Keratinocyte (primary cell): ENCODE data around the gene DYNC2I2.

ENCODE experiments used
- EZH2 ChIP-seq: IDR thresholded peaks from one replicate; pipeline ENCODE4 v1.6.1; 2012; ENCODE audit warnings: inconsistent platforms, mild to moderate bottlenecking, low read length, moderate library complexity
- TF ChIP-seq, protein P1 (sequence below), 3 experiments: IDR thresholded peaks in 1 of 3; conservative IDR thresholded peaks in 1 of 3; optimal IDR thresholded peaks in 1 of 3; 2 replicates in 2 of 3; 3 replicates in 1 of 3; pipeline versions ENCODE3 to v1.5.1; 2011; ENCODE audit warnings: low read length in 3 of 3, mild to moderate bottlenecking in 3 of 3, moderate library complexity in 2 of 3, control low read depth in 1 of 3, inconsistent platforms in 1 of 3; ENCODE audit not compliant: insufficient read depth in 2 of 3; ENCODE audit errors: extremely low read depth in 1 of 3

DNA sequence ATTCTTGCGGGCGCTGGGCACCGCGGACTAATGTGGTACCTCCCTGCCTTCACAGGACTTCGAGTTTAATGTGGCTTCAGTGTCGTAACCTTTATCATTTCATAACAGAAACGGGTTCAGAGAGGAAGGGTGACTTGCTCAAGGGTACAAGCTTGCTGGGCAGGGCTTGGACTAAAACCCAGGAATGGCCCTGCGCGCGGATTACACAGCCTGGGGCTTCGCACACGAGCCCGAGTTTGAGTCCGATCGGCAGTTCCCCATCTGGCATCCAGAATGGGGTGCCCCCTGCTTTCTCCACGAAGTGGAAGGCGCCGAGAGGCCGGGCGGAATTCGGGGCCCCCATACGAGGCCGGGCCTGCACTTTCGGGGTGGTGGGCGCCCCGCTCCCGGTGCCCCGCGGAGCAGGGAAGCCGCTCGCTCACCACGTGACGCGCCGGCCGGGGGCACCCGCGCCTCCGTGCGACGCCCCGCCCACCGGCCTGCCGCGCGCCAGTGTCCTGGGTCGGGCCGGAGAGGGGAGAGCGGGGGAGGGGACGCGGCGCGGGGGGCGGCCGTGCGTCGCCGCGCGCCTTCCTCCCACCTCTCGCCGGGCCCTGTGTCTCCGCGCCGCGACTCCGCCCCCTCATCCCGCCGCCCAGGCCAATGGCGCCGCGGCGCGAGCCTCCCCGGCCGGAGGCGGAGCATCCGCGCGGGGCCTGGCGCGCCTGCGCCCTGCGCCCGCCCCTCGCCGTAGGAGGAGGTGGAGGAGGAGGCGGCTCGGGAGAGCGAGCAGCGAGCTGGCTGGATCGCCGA is 32.0 kb upstream of the DYNC2I2 start, which contains the start of gene SET:
- TF ChIP-seq, protein P1, sequence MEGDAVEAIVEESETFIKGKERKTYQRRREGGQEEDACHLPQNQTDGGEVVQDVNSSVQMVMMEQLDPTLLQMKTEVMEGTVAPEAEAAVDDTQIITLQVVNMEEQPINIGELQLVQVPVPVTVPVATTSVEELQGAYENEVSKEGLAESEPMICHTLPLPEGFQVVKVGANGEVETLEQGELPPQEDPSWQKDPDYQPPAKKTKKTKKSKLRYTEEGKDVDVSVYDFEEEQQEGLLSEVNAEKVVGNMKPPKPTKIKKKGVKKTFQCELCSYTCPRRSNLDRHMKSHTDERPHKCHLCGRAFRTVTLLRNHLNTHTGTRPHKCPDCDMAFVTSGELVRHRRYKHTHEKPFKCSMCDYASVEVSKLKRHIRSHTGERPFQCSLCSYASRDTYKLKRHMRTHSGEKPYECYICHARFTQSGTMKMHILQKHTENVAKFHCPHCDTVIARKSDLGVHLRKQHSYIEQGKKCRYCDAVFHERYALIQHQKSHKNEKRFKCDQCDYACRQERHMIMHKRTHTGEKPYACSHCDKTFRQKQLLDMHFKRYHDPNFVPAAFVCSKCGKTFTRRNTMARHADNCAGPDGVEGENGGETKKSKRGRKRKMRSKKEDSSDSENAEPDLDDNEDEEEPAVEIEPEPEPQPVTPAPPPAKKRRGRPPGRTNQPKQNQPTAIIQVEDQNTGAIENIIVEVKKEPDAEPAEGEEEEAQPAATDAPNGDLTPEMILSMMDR (optimal IDR thresholded peaks at IDR 0.05 in 1 of 3, IDR thresholded peaks at IDR 0.05 in 1 of 3, conservative IDR thresholded peaks at IDR 0.05 in 1 of 3; ENCODE audit: extremely low read depth in 1 of 3, insufficient read depth in 2 of 3, low read length in 3 of 3): no peak
- no peak for TF ChIP-seq EZH2
